Caco-2 (cell line): Measurements from ENCODE around the gene VAC14. TPM values are rescaled to one million over a fixed set of nuclear protein-coding genes. Genes with fewer than 3 reads are reported as not detected.

ENCODE experiments used
- BruUV-seq: library from RNA; stranded (reverse); fragments of 400-500 nt; replicated peaks from 2 replicates; lab custom pipeline; 2021; lab: Mats Ljungman, UMichigan
- CTCF ChIA-PET: fragments of 300-600 bp; sonication (Branson Sonifier 250); formaldehyde crosslinking; loops from one replicate; lab custom pipeline; 2022; ENCODE audit warnings: antibody characterized with exemption; lab: Charles Lee
- POLR2A ChIA-PET: fragments of 300-600 bp; sonication (Branson Sonifier 250); formaldehyde crosslinking; loops from one replicate; lab custom pipeline; 2022; ENCODE audit warnings: antibody characterized with exemption; lab: Charles Lee
- DNase-seq, 2 experiments: peaks; one replicate each; pipeline versions ENCODE4 v3.0.0 to v3.0.0-alpha.2; 2020 to 2022
- H3K27me3 ChIP-seq: replicated peaks from 2 replicates; pipeline ENCODE4 v1.6.0; 2011; ENCODE audit warnings: low read length; ENCODE audit not compliant: control insufficient read depth, insufficient read depth
- H3K36me3 ChIP-seq: 2 replicates; pipeline ENCODE4 v1.5.1; 2011; ENCODE audit warnings: low read length; ENCODE audit not compliant: control insufficient read depth, insufficient read depth
- H3K4me1 ChIP-seq: fragments of 250-450 bp; sonication (Bioruptor Pico); 2 replicates; pipeline ENCODE4 v1.5.1; 2020; ENCODE audit warnings: mild to moderate bottlenecking
- H3K4me3 ChIP-seq: 2 replicates; pipeline ENCODE4 v1.5.1; 2011; ENCODE audit warnings: low read depth, mild to moderate bottlenecking, control low read depth, low read length
- H3K9me3 ChIP-seq: fragments of 250-450 bp; sonication (Bioruptor Pico); 2 replicates; pipeline ENCODE4 v1.5.1; 2020; ENCODE audit warnings: mild to moderate bottlenecking, moderate library complexity
- H3K27ac Mint-ChIP-seq: one replicate; pipeline ENCODE4 v1.8.0; 2022; ENCODE audit warnings: mixed read lengths; ENCODE audit not compliant: unreplicated experiment
- H3K27me3 Mint-ChIP-seq: one replicate; pipeline ENCODE4 v1.8.0; 2022; ENCODE audit warnings: mixed read lengths; ENCODE audit not compliant: insufficient read depth, unreplicated experiment
- H3K36me3 Mint-ChIP-seq: one replicate; pipeline ENCODE4 v1.8.0; 2022; ENCODE audit warnings: mild to moderate bottlenecking, mixed read lengths; ENCODE audit not compliant: insufficient read depth, unreplicated experiment
- H3K4me1 Mint-ChIP-seq: one replicate; pipeline ENCODE4 v1.8.0; 2022; ENCODE audit warnings: low read depth, mixed read lengths; ENCODE audit not compliant: unreplicated experiment
- H3K4me3 Mint-ChIP-seq: one replicate; pipeline ENCODE4 v1.8.0; 2022; ENCODE audit warnings: mild to moderate bottlenecking, moderate library complexity, mixed read lengths; ENCODE audit not compliant: unreplicated experiment
- H3K9me3 Mint-ChIP-seq: one replicate; pipeline ENCODE4 v1.8.0; 2022; ENCODE audit warnings: mixed read lengths; ENCODE audit not compliant: unreplicated experiment
- CTCF ChIP-seq, 2 experiments: fragments of 200-600 bp in 1 of 2; IDR thresholded peaks; 1 replicate in 1 of 2; 2 replicates in 1 of 2; pipeline versions ENCODE4 v1.5.1 to v1.8.0; 2011 to 2022; ENCODE audit warnings: antibody characterized with exemption in 1 of 2, control low read depth in 1 of 2, inconsistent platforms in 1 of 2, low read depth in 1 of 2, low read length in 1 of 2, mild to moderate bottlenecking in 1 of 2, moderate library complexity in 1 of 2; ENCODE audit not compliant: insufficient read depth in 1 of 2, severe bottlenecking in 1 of 2, unreplicated experiment in 1 of 2
- intact Hi-C: fragments of 100-400 bp; cut with micrococcal nuclease; formaldehyde crosslinking; loops from one replicate; pipeline ENCODE4 v1.10.0; 2022; ENCODE audit not compliant: unreplicated experiment
- total RNA-seq: library from RNA; stranded (reverse); gene quantifications from 2 replicates; pipeline ENCODE4 v1.2.3, GENCODE V29; 2022

VAC14 gene
- total RNA-seq, 1 experiment from 2014 or later: 63.5 TPM

DNA sequence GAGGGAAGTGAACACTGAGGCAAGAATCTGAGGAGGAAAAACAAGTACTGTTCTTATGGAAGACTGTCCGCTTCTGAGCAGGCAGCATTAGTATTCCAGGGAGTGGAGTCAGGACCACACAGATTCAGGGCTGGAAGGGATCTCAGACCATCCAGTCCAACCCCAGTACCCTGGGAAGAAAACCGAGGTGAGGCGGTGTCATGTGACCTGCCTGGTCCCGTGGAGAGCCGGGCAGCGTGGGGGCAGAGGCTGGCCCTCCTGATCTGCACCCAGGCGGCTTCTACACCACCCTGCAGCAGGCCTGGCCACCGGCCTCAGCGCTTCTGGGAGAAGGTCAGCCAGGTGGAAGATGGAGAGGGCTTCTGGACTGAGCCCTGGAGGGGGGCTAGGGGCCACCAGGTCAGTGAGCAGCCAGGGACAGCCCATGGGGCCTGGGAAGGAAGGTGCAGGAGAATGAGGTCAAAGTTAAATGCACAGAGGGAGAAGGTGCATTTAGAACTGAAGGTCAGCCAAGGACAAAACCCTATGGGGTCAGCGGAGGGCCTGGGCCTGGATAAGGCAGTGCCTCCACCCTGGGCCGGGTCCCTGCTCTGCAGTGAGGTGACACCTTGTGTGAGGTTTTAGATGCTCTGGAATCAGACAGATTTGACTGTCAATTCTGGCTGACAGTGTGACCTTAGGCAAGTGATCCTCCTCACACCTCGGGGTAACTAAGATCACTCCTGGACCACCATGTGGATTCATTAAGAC lies 45.9 kb downstream of the VAC14 start:
- Histone ChIP-seq H3K4me3 (no peak overlapping the region), H3K9me3 (no peaks in the 10 kb centered on the region), H3K27me3 (no peaks in the 10 kb centered on the region), H3K36me3 (no peaks in the 10 kb centered on the region; the same call in 1 of the 2 replicates), H3K4me1 (peaks cover 3% of the 10 kb centered on the region)
- no peak for DNase-seq
- H3K36me3 Mint-ChIP-seq: peaks cover 38% of the 10 kb centered on the region
- H3K4me1 Mint-ChIP-seq: no peaks in the 10 kb centered on the region
- no peaks in the 10 kb centered on the region for H3K9me3 Mint-ChIP-seq
- CTCF ChIA-PET: no interaction called here
- no peaks in the 10 kb centered on the region for H3K27me3 Mint-ChIP-seq
- H3K27ac Mint-ChIP-seq: no peak overlapping the region
- POLR2A ChIA-PET: no interaction called here
- no TSS peak for BruUV-seq
- no peak for TF ChIP-seq CTCF (IDR thresholded peaks at IDR 0.05; ENCODE audit: insufficient read depth in 1 of 2, low read depth in 1 of 2, low read length in 1 of 2, severe bottlenecking in 1 of 2, unreplicated experiment in 1 of 2)
- H3K4me3 Mint-ChIP-seq: no peak overlapping the region
- intact Hi-C loops: no loop called here

GRCh38 chr16:70754371-70754770 lies 46.6 kb downstream of the VAC14 start:
- no peak overlapping the region for H3K4me3 Mint-ChIP-seq
- POLR2A ChIA-PET: no interaction called here
- no peaks in the 10 kb centered on the region for H3K9me3 Mint-ChIP-seq
- no peak for TF ChIP-seq CTCF (IDR thresholded peaks at IDR 0.05; ENCODE audit: insufficient read depth in 1 of 2, low read depth in 1 of 2, low read length in 1 of 2, severe bottlenecking in 1 of 2, unreplicated experiment in 1 of 2)
- no peak for DNase-seq
- no TSS peak for BruUV-seq
- no peaks in the 10 kb centered on the region for H3K27me3 Mint-ChIP-seq
- no peaks in the 10 kb centered on the region; the same call in 1 of the 2 replicates for H3K36me3 ChIP-seq
- H3K4me1 Mint-ChIP-seq: no peaks in the 10 kb centered on the region
- no peak overlapping the region for H3K4me3 ChIP-seq
- intact Hi-C loops: no loop called here
- no peak overlapping the region for H3K27ac Mint-ChIP-seq
- peaks cover 34% of the 10 kb centered on the region for H3K36me3 Mint-ChIP-seq
- CTCF ChIA-PET: interaction anchor here (0.9 kb wide), 1 partner anchor 17 kb away, joined by 3 read pairs; no protein-coding TSS in a partner anchor
- H3K4me1 ChIP-seq: no peaks in the 10 kb centered on the region
- no peaks in the 10 kb centered on the region for H3K9me3 ChIP-seq
- H3K27me3 ChIP-seq: no peaks in the 10 kb centered on the region

GRCh38 chr16:70753694-70754325 lies 47.1 kb downstream of the VAC14 start:
- Mint-ChIP-seq H3K27me3 (no peaks in the 10 kb centered on the region), H3K9me3 (no peaks in the 10 kb centered on the region), H3K36me3 (peaks cover 28% of the 10 kb centered on the region), H3K27ac (no peak overlapping the region), H3K4me1 (no peaks in the 10 kb centered on the region), H3K4me3 (no peak overlapping the region)
- no peaks in the 10 kb centered on the region; the same call in 1 of the 2 replicates for H3K36me3 ChIP-seq
- POLR2A ChIA-PET: no interaction called here
- H3K4me3 ChIP-seq: no peak overlapping the region
- CTCF ChIA-PET: interaction anchor here (0.9 kb wide), 1 partner anchor 17 kb away, joined by 3 read pairs; no protein-coding TSS in a partner anchor
- peaks cover 3% of the 10 kb centered on the region for H3K4me1 ChIP-seq
- DNase-seq: no peak
- intact Hi-C loops: no loop called here
- no peaks in the 10 kb centered on the region for H3K27me3 ChIP-seq
- no TSS peak for BruUV-seq
- no peaks in the 10 kb centered on the region for H3K9me3 ChIP-seq
- TF ChIP-seq CTCF (IDR thresholded peaks at IDR 0.05; ENCODE audit: insufficient read depth in 1 of 2, low read depth in 1 of 2, low read length in 1 of 2, severe bottlenecking in 1 of 2, unreplicated experiment in 1 of 2): no peak
